PFSK-1 (cell line): Measurements from ENCODE around the gene C9orf153.

Source experiments
- POLR2AphosphoS5 ChIP-seq: IDR thresholded peaks from 2 replicates; pipeline ENCODE4 v1.6.1; 2012; ENCODE audit warnings: low read depth, mild to moderate bottlenecking, control low read depth, low read length, moderate library complexity
- REST ChIP-seq, 2 experiments: IDR thresholded peaks; 2 replicates each; pipeline versions ENCODE4 v1.6.1 to v1.8.0; 2011 to 2012; ENCODE audit warnings: low read depth in 2 of 2, low read length in 2 of 2, control low read depth in 1 of 2, inconsistent platforms in 1 of 2, mild to moderate bottlenecking in 1 of 2, moderate library complexity in 1 of 2; ENCODE audit not compliant: insufficient read depth in 1 of 2
- TAF1 ChIP-seq: IDR thresholded peaks from 2 replicates; pipeline ENCODE4 v1.6.1; 2012; ENCODE audit warnings: low read length, control low read depth, borderline replicate concordance; ENCODE audit not compliant: insufficient read depth

GRCh38 chr9:86238861-86239770 lies 20.3 kb downstream of the C9orf153 start:
- TF ChIP-seq TAF1 (no peak), POLR2AphosphoS5 (no peak), REST (IDR thresholded peaks at IDR 0.05; ENCODE audit: insufficient read depth in 1 of 2, low read depth in 2 of 2, low read length in 2 of 2) (no peak)
